CD4-positive, alpha-beta T cell treated with Interleukin-15 for 4 hours (primary cell): ENCODE data around the gene COL11A1.
"Not testable (repeated sequence)": the region's sequence is repeated elsewhere in the genome, so short reads cannot be mapped to it uniquely, and the experiment has no call there.

ENCODE experiments used
- DNase-seq: peaks from one replicate; pipeline ENCODE4 v3.0.0-alpha.2; 2020; ENCODE audit warnings: low spot score

The COL11A1 gene

GRCh38 chr1:103075316-103076000 lies 32.9 kb downstream of the COL11A1 start:
- no peak for DNase-seq

- DNase-seq: no peak
These were observed 34.1 kb downstream of the COL11A1 start for GRCh38 chr1:103074224-103074623.

GRCh38 chr1:103069201-103069600 lies 39.1 kb downstream of the COL11A1 start:
- DNase-seq: no peak

GRCh38 chr1:103063921-103064320 lies 44.4 kb downstream of the COL11A1 start:
- no peak for DNase-seq

GRCh38 chr1:103058391-103058790 lies 49.9 kb downstream of the COL11A1 start:
- no peak for DNase-seq

- no peak for DNase-seq
These were observed 51.9 kb downstream of the COL11A1 start for GRCh38 chr1:103056423-103056822.

GRCh38 chr1:103028110-103028509 lies 80.2 kb downstream of the COL11A1 start:
- not testable (repeated sequence) for DNase-seq

- DNase-seq: no peak
These were observed 82.4 kb downstream of the COL11A1 start for GRCh38 chr1:103025858-103026409.

- DNase-seq: no peak
These were observed 84.3 kb downstream of the COL11A1 start for GRCh38 chr1:103024051-103024450.

- DNase-seq: no peak
These were observed 106.3 kb downstream of the COL11A1 start for GRCh38 chr1:103002005-103002404.

GRCh38 chr1:102978874-102979273 lies 129.4 kb downstream of the COL11A1 start:
- DNase-seq: no peak

GRCh38 chr1:102977292-102977691 lies 131.0 kb downstream of the COL11A1 start:
- no peak for DNase-seq

- no peak for DNase-seq
These were observed 137.7 kb downstream of the COL11A1 start for GRCh38 chr1:102970496-102971078.

- DNase-seq: no peak
These were observed 140.5 kb downstream of the COL11A1 start for GRCh38 chr1:102967786-102968185.

GRCh38 chr1:102961549-102961948 lies 146.8 kb downstream of the COL11A1 start:
- DNase-seq: no peak

GRCh38 chr1:102954576-102954975 lies 153.7 kb downstream of the COL11A1 start:
- DNase-seq: no peak

- DNase-seq: no peak
These were observed 155.9 kb downstream of the COL11A1 start for GRCh38 chr1:102952400-102952799.

- DNase-seq: no peak
These were observed 166.0 kb downstream of the COL11A1 start for GRCh38 chr1:102942324-102942723.

GRCh38 chr1:102941366-102941947 lies 166.9 kb downstream of the COL11A1 start:
- no peak for DNase-seq

- DNase-seq: no peak
These were observed 170.9 kb downstream of the COL11A1 start for GRCh38 chr1:102937401-102937800.

GRCh38 chr1:102933362-102933761 lies 175.0 kb downstream of the COL11A1 start:
- DNase-seq: not testable (repeated sequence)

- no peak for DNase-seq
These were observed 188.7 kb downstream of the COL11A1 start for GRCh38 chr1:102919659-102920058.

GRCh38 chr1:102901996-102902395 lies 206.3 kb downstream of the COL11A1 start:
- DNase-seq: no peak
